ENCODE results near the gene MAN2B2. TPM values are rescaled to one million over a fixed set of nuclear protein-coding genes. Genes with fewer than 3 reads are reported as not detected.

MAN2B2 gene
- total and polyA plus RNA-seq, 8 donors, result 6.1 to 49.4 (median 13.9) TPM

- H3K4me3 ChIP-seq, result no peak overlapping the region
- H3K27me3 ChIP-seq, result peaks cover 0 to 59% (median 0%) of the 10 kb centered on the region in 3 donors
- H3K27ac ChIP-seq, result no peak overlapping the region
- no peaks in the 10 kb centered on the region for H3K36me3 ChIP-seq
- peaks cover 0 to 4% (median 1%) of the 10 kb centered on the region in 4 donors for H3K9me3 ChIP-seq
- no peaks in the 10 kb centered on the region for H3K4me1 ChIP-seq
- WGBS, 5 donors, result 0 to 100% (median 97%) methylated on average over 1 of the region's 1 CpG
- TF ChIP-seq EP300 (IDR thresholded peaks at IDR 0.05) (no peak), CTCF (IDR thresholded peaks at IDR 0.05) (no peak), POLR2AphosphoS5 (IDR thresholded peaks at IDR 0.05) (no peak), POLR2A (IDR thresholded peaks at IDR 0.05) (no peak)
- DNase-seq, result no peak
- intact Hi-C loops (cut with DNase I; ENCODE audit: low total_unique reads), result no loop called here
Measured at GRCh38 chr4:6534050-6534449, 40.9 kb upstream of the MAN2B2 start.

GRCh38 chr4:6534618-6535328 is 40.2 kb upstream of the MAN2B2 start:
- peaks cover 0 to 59% (median 0%) of the 10 kb centered on the region in 3 donors for H3K27me3 ChIP-seq
- H3K9me3 ChIP-seq, result peaks cover 0 to 4% (median 2%) of the 10 kb centered on the region in 4 donors
- no peak overlapping the region for H3K4me3 ChIP-seq
- H3K4me1 ChIP-seq, result no peaks in the 10 kb centered on the region
- H3K36me3 ChIP-seq, result no peaks in the 10 kb centered on the region
- intact Hi-C loops (cut with DNase I; ENCODE audit: low total_unique reads), result no loop called here
- H3K27ac ChIP-seq, result no peak overlapping the region
- TF ChIP-seq POLR2A (IDR thresholded peaks at IDR 0.05), result no peak
- TF ChIP-seq POLR2AphosphoS5 (IDR thresholded peaks at IDR 0.05), result no peak
- no peak for TF ChIP-seq CTCF (IDR thresholded peaks at IDR 0.05)
- 87 to 92% (median 87%) methylated on average over 34 to 38 of the region's 38 CpGs for WGBS, 5 donors
- no peak for DNase-seq

GRCh38 chr4:6535329-6535692 is 39.7 kb upstream of the MAN2B2 start:
- TF ChIP-seq CTCF (IDR thresholded peaks at IDR 0.05) (no peak), EP300 (IDR thresholded peaks at IDR 0.05) (no peak), POLR2AphosphoS5 (IDR thresholded peaks at IDR 0.05) (no peak), POLR2A (IDR thresholded peaks at IDR 0.05) (no peak)
- Histone ChIP-seq H3K4me1 (no peaks in the 10 kb centered on the region), H3K9me3 (peaks cover 0 to 8% (median 5%) of the 10 kb centered on the region in 4 donors), H3K27ac (no peak overlapping the region), H3K4me3 (no peak overlapping the region), H3K27me3 (peaks cover 0 to 62% (median 0%) of the 10 kb centered on the region in 3 donors), H3K36me3 (no peaks in the 10 kb centered on the region)
- WGBS, 5 donors, result 85 to 96% (median 92%) methylated on average over 17 of the region's 17 CpGs
- intact Hi-C loops (cut with DNase I; ENCODE audit: low total_unique reads), result no loop called here
- no peak for DNase-seq

- no peak for TF ChIP-seq POLR2A (IDR thresholded peaks at IDR 0.05)
- TF ChIP-seq POLR2AphosphoS5 (IDR thresholded peaks at IDR 0.05), result no peak
- no peak for TF ChIP-seq CTCF (IDR thresholded peaks at IDR 0.05)
- no peak for TF ChIP-seq EP300 (IDR thresholded peaks at IDR 0.05)
- 84 to 93% (median 89%) methylated on average over 6 to 7 of the region's 7 CpGs for WGBS, 5 donors
- no peak for DNase-seq
- Histone ChIP-seq H3K9me3 (peaks cover 0 to 11% (median 8%) of the 10 kb centered on the region in 4 donors), H3K4me3 (no peak overlapping the region), H3K27me3 (peaks cover 0 to 66% (median 0%) of the 10 kb centered on the region in 3 donors), H3K4me1 (no peaks in the 10 kb centered on the region), H3K36me3 (no peaks in the 10 kb centered on the region), H3K27ac (no peak overlapping the region)
- intact Hi-C loops (cut with DNase I; ENCODE audit: low total_unique reads), result no loop called here
Measured at GRCh38 chr4:6535706-6536105, 39.3 kb upstream of the MAN2B2 start.
